Breast epithelium (tissue), 4 donors: ENCODE data around the gene CEND1. TPM values are rescaled to one million over a fixed set of nuclear protein-coding genes. Genes with fewer than 3 reads are reported as not detected.

ENCODE experiments used
- DNase-seq, 2 donors: peaks; one replicate each; pipeline ENCODE4 v3.0.0-alpha.2; 2019; ENCODE audit warnings: low spot score in 2 of 2
- H3K27ac ChIP-seq, 2 donors: fragments of 200-600 bp; sonication (generic) in 1 of 2; one replicate each; pipeline ENCODE4 v1.5.1; 2016 to 2019; ENCODE audit warnings: mild to moderate bottlenecking in 1 of 2
- H3K27me3 ChIP-seq, 2 donors: fragments of 200-600 bp; sonication (generic) in 1 of 2; one replicate each; pipeline versions ENCODE4 v1.5.1 to v1.6.0; 2017 to 2019; ENCODE audit warnings: control low read depth in 1 of 2, mild to moderate bottlenecking in 1 of 2
- H3K36me3 ChIP-seq: fragments of 200-600 bp; one replicate; pipeline ENCODE4 v1.5.1; 2019
- H3K4me1 ChIP-seq, 2 donors: fragments of 200-600 bp; sonication (generic); one replicate each; pipeline ENCODE4 v1.5.1; 2016 to 2019; ENCODE audit warnings: control low read depth in 1 of 2
- H3K4me3 ChIP-seq, 3 donors: fragments of 200-600 bp; sonication (generic); 1 replicate in 2 of 3; 2 replicates in 1 of 3; pipeline ENCODE4 v1.5.1; 2016 to 2019; ENCODE audit warnings: mild to moderate bottlenecking in 3 of 3, moderate library complexity in 2 of 3
- H3K9me3 ChIP-seq, 2 donors: fragments of 200-600 bp; sonication (generic) in 1 of 2; one replicate each; pipeline ENCODE4 v1.5.1; 2016 to 2019; ENCODE audit warnings: control low read depth in 1 of 2
- POLR2A ChIP-seq: fragments of 450-650 bp; IDR thresholded peaks from one replicate; pipeline ENCODE4 v1.6.1; 2016; ENCODE audit warnings: antibody characterized with exemption, mild to moderate bottlenecking, moderate library complexity
- POLR2AphosphoS5 ChIP-seq, 3 donors: sonication (generic); formaldehyde crosslinking; IDR thresholded peaks; one replicate each; pipeline ENCODE4 v1.6.1; 2017; ENCODE audit warnings: antibody characterized with exemption in 3 of 3
- intact Hi-C: fragments of 100-400 bp; cut with DNase I; formaldehyde crosslinking; loops from one replicate; pipeline ENCODE4 v1.15.1; 2023; ENCODE audit warnings: low total_unique reads
- total RNA-seq, 3 donors: library from RNA; depleted of rRNA; stranded (reverse); fragments of >200 nt; gene quantifications; one replicate each; pipeline ENCODE4 v1.1.0, GENCODE V29; 2016
- TF ChIP-seq, protein P1 (sequence below), 3 donors: fragments of 450-650 bp; IDR thresholded peaks; one replicate each; pipeline ENCODE4 v1.5.1; 2016 to 2017; ENCODE audit warnings: antibody characterized with exemption in 3 of 3, mild to moderate bottlenecking in 3 of 3, moderate library complexity in 3 of 3

The CEND1 gene
- total RNA-seq, 3 donors from 2014 or later: not detected

DNA sequence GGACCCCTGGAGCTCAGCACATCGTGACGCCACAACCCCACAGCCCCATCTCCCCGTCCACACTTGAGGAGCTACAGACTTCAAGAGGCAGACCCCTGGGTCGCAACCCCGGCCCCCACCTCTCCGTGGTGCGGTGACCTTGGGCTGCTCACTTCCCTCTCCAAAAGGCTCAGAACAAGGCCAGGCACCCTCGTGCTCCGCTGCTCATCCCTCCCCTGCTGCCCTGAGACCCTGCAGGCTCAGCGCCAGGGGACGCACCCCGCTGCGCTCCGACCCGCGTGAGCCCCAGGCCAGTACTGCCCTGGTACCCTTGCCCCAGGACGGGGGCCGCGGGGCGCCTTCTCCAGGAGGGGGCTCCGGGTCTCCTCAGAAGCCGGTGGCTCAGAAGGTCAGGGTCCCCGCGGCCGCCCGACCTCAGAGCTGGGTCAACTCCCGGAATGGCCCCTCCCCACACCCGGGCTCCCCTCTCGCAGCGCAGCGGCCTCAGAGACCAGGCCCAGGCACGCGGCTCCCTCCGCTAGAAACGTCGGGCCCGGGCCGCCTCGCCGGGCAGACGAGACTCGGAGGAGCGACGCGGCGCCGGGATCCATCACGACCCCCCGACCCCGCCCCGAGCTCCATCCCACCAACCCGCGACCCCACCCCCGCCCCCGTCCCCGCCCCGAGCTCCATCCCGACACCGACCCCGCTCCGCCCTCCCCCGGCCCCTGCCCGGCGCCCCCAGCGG is 13.2 kb downstream of the CEND1 start:
- intact Hi-C loops: loop anchor here (10.0 kb wide), 1 partner anchor 212 kb away; the partner anchor contains the start of genes LMNTD2 and RASSF7

DNA sequence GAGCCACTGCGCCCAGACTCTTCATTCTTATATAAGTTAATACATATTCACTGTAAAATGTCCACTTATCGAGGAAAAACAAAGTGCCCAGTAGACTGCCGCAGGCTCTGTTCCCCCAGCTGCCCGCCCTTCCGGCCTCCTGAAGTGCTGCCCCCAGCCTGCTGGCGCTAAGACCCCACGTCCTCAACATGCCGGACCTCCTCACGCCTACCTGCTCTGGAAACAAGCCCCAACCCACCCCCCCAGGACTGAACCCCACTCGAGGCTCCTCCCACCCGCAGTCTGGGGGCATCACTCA is 13.7 kb downstream of the CEND1 start:
- DNase-seq: no peak
- H3K36me3 ChIP-seq: no peaks in the 10 kb centered on the region
- no peaks in the 10 kb centered on the region for H3K27me3 ChIP-seq
- intact Hi-C loops: loop anchor here (10.0 kb wide), 1 partner anchor 211 kb away; the partner anchor contains the start of genes LMNTD2 and RASSF7
- peak overlapping the region; percentile 89 to 99 (median 96) for H3K4me3 ChIP-seq
- peaks cover 7 to 12% of the 10 kb centered on the region in 2 donors for H3K4me1 ChIP-seq
- H3K27ac ChIP-seq: peak overlapping the region; percentile 81 to 89
- TF ChIP-seq, protein P1, sequence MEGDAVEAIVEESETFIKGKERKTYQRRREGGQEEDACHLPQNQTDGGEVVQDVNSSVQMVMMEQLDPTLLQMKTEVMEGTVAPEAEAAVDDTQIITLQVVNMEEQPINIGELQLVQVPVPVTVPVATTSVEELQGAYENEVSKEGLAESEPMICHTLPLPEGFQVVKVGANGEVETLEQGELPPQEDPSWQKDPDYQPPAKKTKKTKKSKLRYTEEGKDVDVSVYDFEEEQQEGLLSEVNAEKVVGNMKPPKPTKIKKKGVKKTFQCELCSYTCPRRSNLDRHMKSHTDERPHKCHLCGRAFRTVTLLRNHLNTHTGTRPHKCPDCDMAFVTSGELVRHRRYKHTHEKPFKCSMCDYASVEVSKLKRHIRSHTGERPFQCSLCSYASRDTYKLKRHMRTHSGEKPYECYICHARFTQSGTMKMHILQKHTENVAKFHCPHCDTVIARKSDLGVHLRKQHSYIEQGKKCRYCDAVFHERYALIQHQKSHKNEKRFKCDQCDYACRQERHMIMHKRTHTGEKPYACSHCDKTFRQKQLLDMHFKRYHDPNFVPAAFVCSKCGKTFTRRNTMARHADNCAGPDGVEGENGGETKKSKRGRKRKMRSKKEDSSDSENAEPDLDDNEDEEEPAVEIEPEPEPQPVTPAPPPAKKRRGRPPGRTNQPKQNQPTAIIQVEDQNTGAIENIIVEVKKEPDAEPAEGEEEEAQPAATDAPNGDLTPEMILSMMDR (IDR thresholded peaks at IDR 0.05): no peak
- TF ChIP-seq POLR2AphosphoS5 (IDR thresholded peaks at IDR 0.05) (no peak), POLR2A (no peak)
- no peaks in the 10 kb centered on the region for H3K9me3 ChIP-seq

More for the DNA sequence above, 13.2 kb downstream of the CEND1 start:
- H3K36me3 ChIP-seq: no peaks in the 10 kb centered on the region
- H3K9me3 ChIP-seq: no peaks in the 10 kb centered on the region
- TF ChIP-seq, protein P1 (IDR thresholded peaks at IDR 0.05): no peak
- TF ChIP-seq POLR2AphosphoS5 (IDR thresholded peaks at IDR 0.05): no peak
- no peak for TF ChIP-seq POLR2A
- H3K4me1 ChIP-seq: peaks cover 7 to 12% of the 10 kb centered on the region in 2 donors
- H3K27ac ChIP-seq: peak overlapping the region; percentile 81 to 89
- peak overlapping the region; percentile 89 to 99 (median 96) for H3K4me3 ChIP-seq
- H3K27me3 ChIP-seq: no peaks in the 10 kb centered on the region
- DNase-seq: no peak

DNA sequence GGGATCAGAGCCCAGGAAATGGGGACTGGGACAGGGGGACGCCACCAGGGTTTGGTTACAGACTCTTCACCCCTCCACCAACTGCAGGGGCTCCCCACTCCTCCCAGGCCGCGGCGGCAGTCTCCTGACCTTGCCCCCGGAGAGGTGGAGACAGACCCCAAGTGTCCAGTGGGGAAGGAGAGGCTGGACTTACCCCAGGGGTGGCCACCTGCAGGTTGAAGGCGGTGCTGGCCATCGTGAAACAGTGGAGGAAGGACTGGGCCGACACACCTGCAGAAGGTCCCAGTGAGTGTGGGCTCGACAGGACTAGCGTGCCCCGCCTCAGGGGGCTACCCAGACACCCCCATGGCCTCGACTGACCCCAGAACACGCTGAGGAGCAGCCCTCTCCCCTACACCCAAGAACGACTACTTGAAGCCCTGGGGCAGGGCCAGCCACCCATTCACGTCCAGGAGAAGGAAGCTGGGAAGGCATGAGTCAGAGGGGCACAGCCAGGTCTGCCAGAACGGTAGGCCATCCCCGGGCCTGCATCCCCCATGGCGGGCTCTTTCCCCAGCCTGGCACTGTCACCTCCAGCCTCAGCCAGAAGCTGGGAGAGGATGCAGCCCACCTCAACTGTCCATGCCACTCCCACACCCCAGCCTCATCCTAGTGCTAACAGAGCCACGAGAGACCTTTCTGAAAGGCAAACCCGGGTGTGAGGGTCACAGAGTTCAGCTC is 14.9 kb downstream of the CEND1 start:
- no peaks in the 10 kb centered on the region for H3K9me3 ChIP-seq
- H3K4me1 ChIP-seq: peaks cover 7 to 12% of the 10 kb centered on the region in 2 donors
- peak overlapping the region in 2 of 3 donors; percentile 3 to 99 for H3K4me3 ChIP-seq
- intact Hi-C loops: loop anchor here (10.0 kb wide), 1 partner anchor 210 kb away; the partner anchor contains the start of genes LMNTD2 and RASSF7
- no peak overlapping the region for H3K27ac ChIP-seq
- no peaks in the 10 kb centered on the region for H3K36me3 ChIP-seq
- DNase-seq: no peak
- TF ChIP-seq POLR2AphosphoS5 (IDR thresholded peaks at IDR 0.05) (no peak), POLR2A (no peak)
- TF ChIP-seq, protein P1 (IDR thresholded peaks at IDR 0.05): no peak
- no peaks in the 10 kb centered on the region for H3K27me3 ChIP-seq

DNA sequence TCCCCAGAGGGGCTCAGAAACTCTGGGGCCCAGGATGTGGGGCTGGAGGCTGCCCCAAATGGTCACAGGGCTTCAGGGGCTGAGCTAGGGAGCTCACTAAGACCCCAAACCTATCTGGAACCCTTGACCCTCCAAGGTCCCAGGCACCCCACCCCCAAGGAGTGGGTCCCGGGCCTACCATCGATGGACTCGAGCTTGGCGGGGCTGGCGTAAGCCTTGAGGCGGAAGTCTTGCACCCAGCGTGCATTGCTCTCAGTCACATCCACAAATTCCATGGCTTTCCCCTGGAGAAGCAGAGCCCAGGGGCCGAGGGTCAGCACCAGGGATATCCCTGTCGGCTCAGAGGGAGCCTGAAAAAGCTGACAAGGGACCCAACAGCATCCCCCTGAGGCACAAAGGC is 16.1 kb downstream of the CEND1 start:
- intact Hi-C loops: loop anchor here (10.0 kb wide), 1 partner anchor 209 kb away; the partner anchor contains the start of genes LMNTD2 and RASSF7
- no peak for DNase-seq
- TF ChIP-seq POLR2AphosphoS5 (IDR thresholded peaks at IDR 0.05) (no peak), POLR2A (no peak)
- TF ChIP-seq, protein P1 (IDR thresholded peaks at IDR 0.05): no peak
- peaks cover 7 to 12% of the 10 kb centered on the region in 2 donors for H3K4me1 ChIP-seq
- H3K4me3 ChIP-seq: no peak overlapping the region
- no peaks in the 10 kb centered on the region for H3K36me3 ChIP-seq
- H3K9me3 ChIP-seq: no peaks in the 10 kb centered on the region
- H3K27ac ChIP-seq: peak overlapping the region; percentile 42 to 69
- H3K27me3 ChIP-seq: no peaks in the 10 kb centered on the region

DNA sequence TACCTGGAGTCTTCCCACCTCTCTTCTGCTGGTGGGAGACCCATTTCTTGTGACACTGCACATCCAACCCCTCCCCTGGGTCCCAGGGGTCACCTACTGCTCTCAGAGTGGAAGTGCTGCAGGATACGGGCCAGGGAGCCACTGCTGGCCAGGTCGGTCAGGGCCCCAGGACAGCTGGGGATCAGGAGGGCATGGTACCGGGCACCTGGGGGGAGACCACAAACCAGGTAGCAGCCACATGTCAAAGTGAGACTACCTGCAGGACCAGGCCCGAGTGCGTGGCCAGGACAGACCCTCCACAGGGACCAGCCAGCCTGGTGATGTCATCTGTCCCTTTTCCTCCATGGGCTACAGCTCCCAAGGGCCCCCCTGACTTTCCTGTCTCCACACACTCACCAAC is 16.5 kb downstream of the CEND1 start:
- intact Hi-C loops: loop anchor here (10.0 kb wide), 1 partner anchor 209 kb away; the partner anchor contains the start of genes LMNTD2 and RASSF7

More for the DNA sequence above, 16.5 kb downstream of the CEND1 start:
- H3K36me3 ChIP-seq: no peaks in the 10 kb centered on the region
- no peak for TF ChIP-seq POLR2A
- TF ChIP-seq, protein P1 (IDR thresholded peaks at IDR 0.05): no peak
- no peak for TF ChIP-seq POLR2AphosphoS5 (IDR thresholded peaks at IDR 0.05)
- no peaks in the 10 kb centered on the region for H3K9me3 ChIP-seq
- H3K4me1 ChIP-seq: peaks cover 7 to 12% of the 10 kb centered on the region in 2 donors
- no peak overlapping the region for H3K4me3 ChIP-seq
- DNase-seq: no peak
- H3K27me3 ChIP-seq: no peaks in the 10 kb centered on the region
- peak overlapping the region; percentile 42 to 69 for H3K27ac ChIP-seq
